ENCODE results near the gene TAF5L.
"Not testable (repeated sequence)": the region's sequence is repeated elsewhere in the genome, so short reads cannot be mapped to it uniquely, and the experiment has no call there.

The TAF5L gene

GRCh38 chr1:229603371-229604005, 22.4 kb downstream of the TAF5L start:
- DNase-seq (ENCODE audit: low spot score), result no peak

DNA sequence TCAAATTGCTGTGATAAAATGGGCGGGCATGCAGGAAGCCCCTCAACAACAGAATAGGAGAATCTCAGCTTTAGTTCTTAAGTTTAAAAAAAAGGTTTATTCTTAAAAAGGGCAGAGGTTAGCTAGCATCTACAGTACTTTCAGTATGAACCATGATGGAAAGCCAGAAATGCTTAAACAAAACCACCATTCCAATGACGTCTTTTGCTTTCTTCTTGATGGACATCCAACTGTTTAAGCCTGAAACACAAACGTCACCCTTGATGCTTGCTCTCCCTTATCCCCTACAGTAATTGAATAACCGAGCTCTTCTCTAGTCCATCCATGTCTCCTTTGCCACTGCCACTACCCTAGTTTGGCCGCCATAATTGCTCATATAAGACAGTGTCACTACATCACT, 25.7 kb downstream of the TAF5L start:
- no peak for DNase-seq (ENCODE audit: low spot score)

DNA sequence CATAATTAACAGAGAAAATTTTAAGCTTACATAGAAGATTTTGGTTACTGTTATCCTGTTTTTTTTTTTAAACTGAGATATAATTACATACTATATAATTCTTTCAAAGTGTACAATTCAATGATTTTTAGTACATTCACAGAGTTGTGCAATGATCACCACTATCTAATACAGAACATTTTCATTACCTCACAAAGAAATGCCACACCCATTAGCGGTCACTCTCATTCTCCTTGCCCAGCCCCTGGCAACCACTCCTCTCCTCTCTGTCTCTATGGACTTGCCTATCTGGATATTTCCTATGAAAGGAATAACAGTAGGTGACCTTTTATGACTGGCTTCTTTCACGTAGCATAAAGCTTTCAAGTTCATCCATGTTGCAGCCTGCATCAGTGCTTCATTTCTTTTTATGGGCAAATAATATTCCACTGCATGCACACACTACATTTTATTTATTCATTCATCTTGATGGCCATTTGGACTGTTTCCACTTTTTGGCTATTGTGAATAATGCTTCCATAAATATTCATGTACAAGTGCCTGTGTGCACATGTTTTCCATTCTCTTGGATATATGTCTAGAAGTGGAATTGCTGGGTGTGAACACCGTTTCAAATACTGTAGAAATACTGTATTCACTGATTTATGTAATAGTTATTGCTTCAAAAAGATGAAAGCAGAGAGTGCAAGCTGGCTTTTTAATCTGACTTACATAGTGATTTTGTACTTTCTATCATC, 26.5 kb downstream of the TAF5L start:
- DNase-seq (ENCODE audit: low spot score), result no peak

- DNase-seq (ENCODE audit: low spot score), result no peak
Observed at GRCh38 chr1:229597877-229598276, 28.0 kb downstream of the TAF5L start.

- DNase-seq (ENCODE audit: low spot score), result no peak
Observed at GRCh38 chr1:229596925-229597699, 28.8 kb downstream of the TAF5L start.

GRCh38 chr1:229595876-229596275, 30.0 kb downstream of the TAF5L start:
- DNase-seq (ENCODE audit: low spot score), result not testable (repeated sequence)

DNA sequence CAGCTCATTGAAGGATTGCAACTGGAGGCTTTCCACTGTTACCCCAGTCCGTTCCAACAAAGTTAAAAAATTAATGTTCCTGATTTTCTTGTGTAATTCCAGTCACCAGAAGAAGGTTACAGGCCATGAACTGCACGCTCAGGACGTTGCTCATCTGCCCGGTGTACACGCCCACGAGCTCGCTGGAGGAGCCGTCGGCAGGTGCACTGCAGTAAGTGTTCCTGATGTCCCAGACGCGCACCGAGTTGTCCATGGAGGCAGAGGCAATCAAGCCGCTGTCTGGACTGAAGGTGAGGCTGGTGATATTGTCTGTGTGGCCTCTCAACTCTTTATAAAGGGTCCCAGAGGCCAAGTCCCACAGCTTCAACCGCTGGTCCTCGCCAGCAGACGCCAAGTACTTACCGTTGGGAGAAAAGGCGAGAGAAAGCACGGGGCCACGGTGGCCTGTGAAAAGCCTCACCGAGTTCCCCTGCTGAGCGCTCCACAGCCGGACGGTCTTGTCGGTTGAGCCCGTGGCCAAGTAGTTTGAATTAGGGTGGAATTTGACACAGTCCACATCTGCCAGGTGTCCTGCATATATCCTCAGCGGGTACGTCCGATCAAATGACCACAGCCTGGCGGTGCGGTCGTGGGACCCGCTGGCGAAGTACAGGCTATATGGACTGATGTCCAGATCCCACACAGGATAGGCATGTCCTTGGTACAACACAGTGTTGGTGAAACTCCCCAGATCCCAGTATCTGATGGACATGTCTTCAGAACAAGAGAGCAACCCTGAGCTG, 31.5 kb downstream of the TAF5L start:
- DNase-seq (ENCODE audit: low spot score), result no peak

GRCh38 chr1:229593800-229594199, 32.1 kb downstream of the TAF5L start:
- no peak for DNase-seq (ENCODE audit: low spot score)

DNA sequence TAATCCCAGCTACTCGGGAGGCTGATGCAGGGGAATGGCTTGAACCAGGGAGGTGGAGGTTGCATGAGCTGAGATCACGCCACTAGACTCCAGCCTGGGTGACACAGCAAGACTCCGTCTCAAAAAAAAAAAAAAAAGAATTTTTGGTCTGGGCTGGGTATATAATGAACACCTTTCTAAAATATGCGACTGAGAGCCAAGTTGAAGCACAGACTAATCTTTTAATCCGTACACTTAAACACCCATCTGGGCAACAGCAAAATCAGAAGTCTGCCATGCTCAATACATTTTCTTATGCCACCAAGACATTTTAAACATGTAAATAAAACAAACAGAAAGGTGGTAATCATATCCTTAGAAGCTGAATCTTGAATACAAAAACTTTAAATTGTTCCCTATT, 35.8 kb downstream of the TAF5L start:
- no peak for DNase-seq (ENCODE audit: low spot score)

DNA sequence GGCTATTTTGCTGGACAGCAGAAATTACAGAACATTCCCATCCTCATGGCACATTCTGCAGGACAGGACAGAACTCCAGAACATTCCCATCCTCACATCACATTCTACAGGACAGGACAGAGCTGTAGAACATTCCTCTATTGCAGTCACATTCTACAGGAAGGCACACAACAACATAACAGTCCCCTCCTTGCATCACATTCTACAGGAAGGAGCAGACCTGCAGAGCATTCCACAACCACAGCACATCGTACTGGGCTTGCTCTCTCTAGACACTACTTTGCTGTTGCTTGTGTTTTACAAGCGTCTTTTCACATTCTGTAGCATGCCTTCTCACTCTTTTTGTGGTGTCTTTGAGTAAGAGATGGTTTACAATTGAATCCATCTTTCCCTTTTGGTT, 40.6 kb downstream of the TAF5L start:
- DNase-seq (ENCODE audit: low spot score), result no peak

DNA sequence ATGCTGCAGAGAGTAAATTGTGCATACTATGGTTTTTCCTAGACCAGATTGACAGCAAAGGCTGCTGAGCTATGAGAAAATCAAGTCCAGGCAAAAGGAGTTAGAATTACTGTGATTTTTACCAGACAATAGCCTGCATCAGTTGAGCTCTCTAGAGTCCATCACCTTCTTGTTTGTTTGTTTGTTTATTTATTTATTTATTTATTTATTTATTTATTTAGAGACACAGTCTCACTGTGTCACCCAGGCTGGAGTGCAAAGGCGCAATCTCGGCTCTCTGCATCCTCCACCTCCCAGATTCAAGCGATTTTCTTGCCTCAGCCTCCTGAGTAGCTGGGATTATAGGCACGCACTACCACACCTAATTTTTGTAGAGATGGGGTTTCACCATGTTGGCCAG, 43.2 kb downstream of the TAF5L start:
- no peak for DNase-seq (ENCODE audit: low spot score)

DNA sequence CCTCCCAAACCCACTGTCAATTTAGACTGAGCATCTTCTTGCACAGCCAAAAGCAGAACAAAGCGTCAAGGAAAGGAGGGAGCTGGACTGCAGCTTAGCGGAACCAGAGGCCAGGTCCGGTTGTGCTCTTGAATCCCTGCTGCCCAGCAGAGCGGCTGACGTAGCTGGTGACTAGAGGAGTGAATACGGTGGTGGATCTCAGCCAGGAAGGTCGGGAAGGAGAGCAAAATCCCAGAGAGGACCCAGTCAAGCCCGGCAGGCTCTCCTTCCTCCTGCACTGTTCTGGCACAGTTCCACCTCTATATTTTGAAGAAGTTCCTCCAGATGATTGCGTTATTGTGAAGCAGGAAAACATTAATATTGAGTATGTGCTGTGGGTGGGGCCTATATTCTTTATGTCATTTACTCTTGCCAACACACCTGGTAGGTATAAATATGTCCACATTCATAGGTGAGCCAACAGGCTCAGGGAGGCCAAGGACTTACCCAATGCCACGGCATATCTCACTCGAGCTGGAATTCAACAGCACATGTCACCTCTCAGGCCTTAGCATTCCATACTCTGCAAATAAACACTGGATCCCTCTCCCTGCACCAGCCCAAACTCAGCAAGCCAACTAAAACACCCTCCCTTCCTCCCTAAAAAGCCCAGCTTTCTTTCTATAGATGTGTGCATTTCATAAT, 43.8 kb downstream of the TAF5L start:
- DNase-seq (ENCODE audit: low spot score), result no peak

DNA sequence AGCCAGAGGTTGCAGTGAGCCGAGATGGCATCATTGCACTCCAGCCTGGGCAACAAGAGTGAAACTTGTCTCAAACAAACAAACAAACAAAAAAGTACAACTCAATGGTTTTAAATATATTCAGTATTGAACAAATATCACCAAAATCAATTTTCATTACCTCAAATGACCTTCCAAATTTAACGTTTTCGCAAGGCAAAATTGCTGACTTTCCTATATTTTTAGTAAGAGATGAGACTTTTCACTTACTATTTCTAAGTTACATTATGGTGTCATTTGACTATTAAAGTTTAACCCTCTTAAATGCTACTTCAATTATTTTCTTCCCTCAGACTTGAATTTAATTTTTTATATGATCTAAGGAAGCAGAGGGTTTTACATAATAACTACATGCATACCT, 44.4 kb downstream of the TAF5L start:
- DNase-seq (ENCODE audit: low spot score), result no peak

DNA sequence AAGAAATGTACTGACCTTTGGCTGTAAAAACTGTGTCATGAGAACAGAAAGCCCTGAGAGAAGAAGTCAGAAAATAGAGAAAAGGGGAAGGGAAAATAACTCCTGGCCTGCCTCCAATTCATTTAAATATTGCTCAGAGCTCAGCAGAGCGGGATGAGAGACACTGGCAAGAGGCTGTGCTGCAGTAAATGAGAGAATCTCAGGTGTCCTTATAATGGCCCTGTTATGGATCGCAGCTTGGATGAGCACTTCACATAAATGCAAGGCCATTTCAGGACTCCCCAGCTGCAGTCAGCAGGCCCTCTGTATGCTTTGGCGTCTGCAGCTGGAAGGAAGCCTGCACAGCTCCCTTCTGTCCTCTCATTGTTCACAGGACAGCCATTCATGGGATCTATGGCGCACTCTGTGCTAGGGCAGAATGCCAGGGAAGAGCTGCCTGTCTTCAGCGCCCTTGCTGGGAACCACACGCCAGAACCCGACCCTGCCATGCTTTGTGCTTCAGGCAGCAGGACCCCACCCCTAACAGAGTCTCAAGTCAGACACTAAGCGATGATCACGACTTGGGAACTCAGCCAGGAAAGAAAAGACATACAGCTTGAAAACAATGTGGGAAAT, 46.8 kb downstream of the TAF5L start:
- peak; percentile 78 for DNase-seq (ENCODE audit: low spot score)

DNA sequence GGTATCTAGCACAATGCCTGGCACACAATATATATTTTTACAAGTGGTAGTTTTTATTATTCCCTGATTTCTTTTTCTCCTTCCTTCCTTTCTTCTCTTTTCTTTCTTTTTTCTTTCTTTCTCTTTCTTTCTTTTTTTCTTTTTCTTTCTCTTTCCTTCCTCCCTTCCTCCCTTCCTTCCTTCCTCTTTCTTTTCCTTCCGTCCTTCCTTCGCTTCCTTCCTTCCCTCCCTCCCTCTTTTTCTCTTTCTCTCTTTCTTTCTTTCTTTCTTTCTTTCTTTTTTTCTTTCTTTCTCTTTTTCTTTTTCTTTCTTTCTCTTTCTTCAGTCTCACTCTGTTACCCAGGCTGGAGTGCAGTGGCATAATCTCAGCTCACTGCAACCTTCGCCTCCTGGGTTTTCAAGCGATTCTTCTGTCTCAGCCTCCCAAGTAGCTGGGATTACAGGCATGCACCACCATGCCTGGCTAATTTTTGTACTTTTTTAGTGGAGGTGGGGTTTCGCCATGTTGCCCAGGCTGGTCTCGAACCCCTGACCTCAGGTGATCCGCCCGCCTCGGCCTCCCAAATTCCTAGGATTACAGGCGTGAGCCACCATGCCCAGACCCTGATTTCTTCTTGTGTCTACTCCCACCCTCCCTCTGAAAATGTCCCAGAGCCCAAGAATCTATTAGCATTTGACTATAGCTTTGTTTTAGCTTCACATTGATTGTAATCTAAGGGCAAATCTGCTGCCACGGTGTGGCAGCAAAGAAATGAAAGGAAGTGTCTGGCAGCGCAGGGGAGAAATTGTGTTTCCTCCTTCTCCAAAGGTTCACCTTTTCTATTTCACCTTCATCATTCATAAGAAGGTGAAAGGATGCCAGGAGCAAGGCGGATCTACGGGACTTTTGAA, 47.5 kb downstream of the TAF5L start:
- no peak for DNase-seq (ENCODE audit: low spot score)

DNA sequence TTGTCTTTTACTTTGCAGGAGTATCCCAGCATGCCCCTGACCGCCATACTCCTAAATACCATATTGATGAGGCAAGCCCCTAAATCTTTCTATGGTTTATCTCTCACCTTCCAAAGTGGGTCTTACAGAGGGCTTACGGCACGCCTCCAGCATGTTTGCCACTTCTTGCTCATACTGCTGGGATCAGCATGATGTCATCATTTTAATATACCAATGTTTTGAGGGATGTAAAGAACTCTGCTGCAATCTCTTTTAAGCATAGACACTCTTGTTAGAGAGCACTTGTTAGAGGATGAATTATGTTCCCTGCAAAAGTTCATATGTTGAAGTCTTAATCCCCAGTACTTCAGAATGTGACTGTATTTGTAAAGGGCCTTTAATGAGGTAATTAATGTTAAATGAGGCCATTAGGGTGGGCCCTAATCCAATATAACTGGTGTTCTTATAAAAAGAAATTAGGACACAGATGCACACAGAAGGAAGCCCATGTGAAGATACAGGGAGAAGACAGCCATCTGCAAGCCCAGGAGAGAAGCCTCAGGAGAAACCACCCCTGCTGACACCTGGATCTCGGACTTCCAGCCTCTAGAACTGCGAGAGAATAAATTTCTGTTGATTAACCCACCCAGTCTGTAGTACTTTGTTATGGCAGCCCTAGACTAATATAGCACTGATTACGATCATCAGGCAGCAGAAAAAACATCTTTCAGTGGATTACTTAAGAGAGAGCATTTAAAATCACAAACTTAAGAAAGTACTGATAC, 51.1 kb downstream of the TAF5L start:
- DNase-seq (ENCODE audit: low spot score), result no peak

GRCh38 chr1:229572286-229572685, 53.6 kb downstream of the TAF5L start:
- DNase-seq (ENCODE audit: low spot score), result no peak

DNA sequence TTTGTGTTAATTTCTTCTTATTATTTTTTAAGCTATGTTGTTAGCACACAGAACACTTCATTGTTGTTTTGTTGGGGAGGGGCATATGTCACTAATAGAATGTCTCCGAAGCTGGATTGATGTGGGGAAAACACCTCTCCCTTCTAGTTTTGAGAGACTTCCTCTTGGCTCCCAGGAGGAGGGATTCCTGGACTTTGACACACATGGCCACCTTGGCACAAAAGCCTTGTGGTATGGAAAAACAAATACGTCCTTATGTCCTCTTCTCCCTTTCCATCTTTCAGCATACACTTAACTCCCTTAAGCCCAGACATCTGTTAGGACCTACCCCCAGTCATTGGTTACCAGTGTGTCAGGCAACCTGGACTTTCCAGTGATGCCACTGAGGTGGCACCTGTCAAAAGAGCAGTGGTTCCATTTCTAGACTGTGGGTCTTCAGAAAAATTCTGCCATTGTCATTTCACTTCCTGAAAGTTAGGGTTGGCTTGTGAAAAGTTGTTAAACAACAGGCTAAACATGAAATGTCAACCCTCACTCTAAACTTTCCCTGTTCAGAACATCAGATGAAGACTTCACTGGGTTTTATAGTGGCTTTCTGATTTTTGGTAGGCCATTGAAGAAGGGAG, 54.9 kb downstream of the TAF5L start:
- no peak for DNase-seq (ENCODE audit: low spot score)

GRCh38 chr1:229570305-229570704, 55.6 kb downstream of the TAF5L start:
- no peak for DNase-seq (ENCODE audit: low spot score)

Data from left forelimb (tissue), 1 donor.